Stimulated activated CD8-positive, alpha-beta memory T cell treated with anti-CD3 and anti-CD28 coated beads, Interleukin-12 subunit alpha, Interleukin-12 subunit beta, amount 100 ng/mL, for 24 hours (primary cell): ENCODE data around the gene POLR3H.

Experiments used
- DNase-seq: peaks from one replicate; pipeline ENCODE4 v3.0.0-alpha.2; 2020; ENCODE audit errors: extremely low read depth

The POLR3H gene

DNA sequence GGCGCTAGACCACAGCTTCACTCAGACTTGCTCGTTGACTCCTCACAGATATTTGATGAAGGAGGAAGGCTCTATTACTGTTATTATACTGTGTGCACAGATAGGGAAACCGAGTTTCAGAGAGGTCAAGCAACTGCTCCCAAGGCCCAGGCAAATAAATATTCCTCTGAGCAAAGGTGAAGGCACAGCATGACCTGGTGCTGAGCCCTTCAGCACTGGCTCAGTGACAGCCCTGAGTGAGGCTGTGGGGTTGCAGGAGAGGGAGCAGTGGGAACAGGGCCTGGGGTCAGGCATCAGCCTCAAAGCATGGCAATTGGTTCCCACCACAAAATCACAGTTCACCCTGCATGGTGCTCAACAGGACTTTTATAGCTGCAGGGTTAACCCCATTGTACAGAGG is 7.1 kb downstream of the POLR3H start:
- no peak for DNase-seq

DNA sequence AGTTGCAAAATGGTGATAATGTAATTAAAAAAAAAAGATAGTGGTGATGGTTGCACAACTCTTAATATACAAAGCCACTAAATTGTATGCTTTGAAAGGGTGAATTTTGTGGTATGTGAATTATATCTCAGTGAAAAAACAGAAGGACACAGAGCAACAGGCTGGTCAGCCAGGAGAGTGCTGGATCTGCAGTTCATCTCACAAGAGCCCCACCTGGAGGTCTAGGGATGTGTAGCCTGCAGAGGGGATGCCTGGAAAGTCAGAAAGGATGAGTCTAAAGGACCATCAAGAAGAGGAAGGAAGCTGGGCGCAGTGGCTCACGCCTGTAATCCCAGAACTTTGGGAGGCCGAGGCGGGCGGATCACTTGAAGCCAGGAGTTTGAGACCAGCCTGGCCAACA is 9.0 kb downstream of the POLR3H start:
- DNase-seq: no peak

DNA sequence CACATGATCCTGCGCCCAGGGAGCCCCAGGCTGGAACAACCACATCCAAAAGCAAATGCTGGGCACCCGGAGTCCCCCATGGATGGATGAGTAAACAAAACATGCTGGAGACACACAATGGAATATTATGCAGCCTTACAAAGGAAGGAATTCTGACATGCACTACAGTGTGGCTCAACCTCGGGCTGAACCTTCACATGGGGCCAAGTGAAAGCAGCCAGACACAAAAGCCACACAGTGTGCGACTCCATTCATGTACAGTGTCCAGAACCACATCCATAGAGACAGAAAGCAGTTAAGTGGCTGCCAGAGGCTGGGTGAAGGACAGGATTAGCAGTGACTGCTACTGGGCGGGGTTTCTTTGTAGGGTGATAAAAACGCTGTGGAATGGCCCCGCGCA is 10.1 kb downstream of the POLR3H start:
- no peak for DNase-seq

DNA sequence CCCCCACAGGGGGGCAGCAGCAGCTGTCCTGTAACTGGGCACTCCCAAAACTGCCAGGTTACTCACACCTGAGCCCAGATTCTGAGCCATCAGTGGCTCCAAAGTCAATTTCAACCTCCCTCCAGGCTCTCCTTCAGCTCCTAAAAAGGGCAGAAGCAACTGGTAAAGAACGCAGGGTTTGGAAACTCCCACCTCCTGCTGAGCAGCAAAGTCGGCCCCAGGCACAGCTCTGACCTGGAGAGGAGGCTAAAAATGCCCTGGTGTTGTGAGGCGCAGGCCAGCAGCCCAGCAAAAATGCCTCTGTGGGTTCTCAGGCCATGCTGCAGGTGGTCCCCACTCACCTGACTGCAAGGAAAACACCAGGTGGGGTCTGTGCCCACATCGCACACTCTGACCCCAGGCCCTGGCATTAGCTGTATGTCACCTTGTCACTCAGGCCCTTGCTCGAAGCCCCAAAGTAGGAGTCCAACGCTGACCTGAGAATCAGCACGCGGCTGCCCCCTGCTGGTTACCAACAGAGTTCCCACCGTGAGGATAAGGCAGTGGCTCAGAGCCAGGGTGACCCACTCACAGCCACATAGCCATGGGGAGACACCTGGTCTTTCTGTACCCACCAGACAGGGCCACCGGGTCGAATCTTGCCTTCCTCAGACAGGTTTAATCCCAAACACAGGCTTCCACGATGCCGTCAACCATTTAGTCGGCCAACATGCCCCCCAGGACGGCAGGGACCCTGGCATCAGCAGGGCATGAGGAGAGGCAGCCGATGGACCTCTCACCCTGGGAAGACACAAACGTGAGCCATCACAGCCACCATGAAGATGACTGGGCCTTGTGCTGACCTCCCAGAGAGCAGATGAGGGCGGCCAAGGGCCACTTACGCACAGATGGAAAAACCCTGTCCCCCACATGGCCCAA is 11.1 kb downstream of the POLR3H start:
- no peak for DNase-seq

DNA sequence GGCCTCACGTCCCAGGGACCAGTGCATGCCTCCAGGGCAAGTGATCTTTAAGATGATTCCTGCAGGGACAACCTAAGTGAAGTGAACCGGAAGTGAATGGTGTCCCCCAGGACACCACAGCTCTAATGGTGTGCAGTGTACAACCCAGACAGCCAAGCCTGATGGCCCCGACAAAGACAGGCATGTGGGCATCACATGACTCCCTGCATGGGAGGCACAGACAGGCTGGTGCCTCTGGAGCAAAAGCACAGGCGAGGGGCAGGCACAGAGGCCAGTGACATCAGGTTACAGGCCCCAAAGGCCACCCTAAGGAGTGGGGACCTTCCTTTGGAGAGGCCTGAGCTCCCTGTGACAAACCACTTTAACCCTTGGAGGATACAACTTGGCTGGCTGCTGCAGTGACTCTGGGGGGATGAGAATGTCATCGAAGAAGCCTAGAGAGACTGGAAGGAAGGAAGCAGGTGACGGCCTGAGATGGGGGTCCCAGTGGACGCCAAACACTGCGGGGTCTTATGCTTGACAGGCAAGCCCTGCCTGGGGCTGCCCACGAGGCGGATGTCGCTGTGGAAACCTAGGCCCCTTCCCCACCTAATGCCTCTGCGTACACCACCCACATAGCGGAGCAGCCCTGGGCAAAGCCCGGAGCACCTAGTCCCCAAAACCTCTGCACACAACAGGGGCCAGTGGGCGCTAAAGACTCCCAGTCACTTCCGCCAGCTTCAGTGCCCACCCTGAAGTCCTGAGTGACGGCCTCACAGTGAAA is 12.4 kb downstream of the POLR3H start:
- no peak for DNase-seq

DNA sequence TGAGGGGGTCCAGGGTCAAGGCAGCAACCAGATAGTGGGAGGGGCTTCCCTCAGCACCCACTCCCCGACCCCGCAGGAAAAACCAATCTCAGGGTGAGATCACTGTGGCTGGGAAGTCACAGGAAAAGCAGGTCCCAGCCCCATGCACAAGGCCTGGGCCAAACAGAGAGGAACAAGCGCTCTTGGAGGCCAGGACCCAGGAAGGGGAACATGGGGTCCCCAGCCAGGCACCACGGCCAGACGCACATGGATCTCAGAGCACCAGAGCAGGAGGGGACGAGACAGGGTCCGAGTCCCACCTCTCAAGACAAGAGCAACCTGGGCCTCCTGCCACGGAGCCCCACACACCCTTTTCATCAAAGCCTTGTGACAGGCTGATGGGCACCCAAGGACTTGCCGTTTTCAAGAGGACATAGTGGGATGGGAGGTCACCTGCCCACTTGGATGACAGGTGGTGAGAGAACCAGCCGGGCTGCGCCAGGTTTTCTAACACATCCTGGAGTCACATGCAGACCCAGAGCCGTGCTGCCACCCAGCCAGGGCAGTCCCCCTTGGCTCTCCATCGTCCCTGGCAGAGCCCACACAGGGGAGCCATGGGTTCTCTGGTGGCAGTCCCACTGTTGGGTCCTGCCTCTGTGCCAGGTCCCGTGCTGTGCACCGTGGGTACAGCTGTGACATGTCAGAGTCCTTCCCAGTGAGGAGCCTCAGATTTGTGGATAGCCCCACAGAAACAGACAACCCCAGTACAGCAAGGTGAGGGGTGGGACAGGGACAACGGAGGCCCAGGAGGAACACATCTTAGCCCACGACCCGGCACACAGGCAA is 13.2 kb downstream of the POLR3H start:
- no peak for DNase-seq

DNA sequence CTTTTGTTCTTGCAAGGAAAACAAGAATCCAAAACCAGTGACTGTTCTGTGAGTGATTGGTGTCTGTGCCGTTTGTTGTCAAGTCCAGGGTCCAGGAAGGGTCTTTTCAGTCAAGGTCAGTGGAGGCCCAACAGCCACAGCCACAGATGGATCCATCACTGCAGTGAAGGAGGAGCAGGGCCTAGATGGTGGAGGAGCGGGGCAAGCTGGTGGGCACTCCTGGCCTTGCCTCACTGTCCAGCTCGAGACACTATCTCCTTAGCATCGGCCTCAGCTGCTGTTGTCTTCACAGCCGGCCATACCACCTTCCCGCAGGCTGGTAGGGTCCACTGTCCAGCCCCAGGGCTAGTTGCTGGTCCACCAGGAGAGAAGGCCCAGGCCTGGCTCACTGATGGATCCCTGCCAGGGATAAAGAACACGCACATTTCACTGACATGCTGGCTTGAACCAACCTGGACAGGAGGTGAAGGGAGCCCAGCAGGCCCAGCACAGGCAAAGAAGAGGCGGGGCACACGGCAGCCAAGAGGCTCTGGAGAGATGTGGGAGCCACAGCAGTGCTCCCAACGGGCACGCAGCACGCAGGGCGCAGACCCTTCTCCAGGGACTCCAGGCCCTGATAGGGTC is 15.2 kb downstream of the POLR3H start:
- DNase-seq: no peak

DNA sequence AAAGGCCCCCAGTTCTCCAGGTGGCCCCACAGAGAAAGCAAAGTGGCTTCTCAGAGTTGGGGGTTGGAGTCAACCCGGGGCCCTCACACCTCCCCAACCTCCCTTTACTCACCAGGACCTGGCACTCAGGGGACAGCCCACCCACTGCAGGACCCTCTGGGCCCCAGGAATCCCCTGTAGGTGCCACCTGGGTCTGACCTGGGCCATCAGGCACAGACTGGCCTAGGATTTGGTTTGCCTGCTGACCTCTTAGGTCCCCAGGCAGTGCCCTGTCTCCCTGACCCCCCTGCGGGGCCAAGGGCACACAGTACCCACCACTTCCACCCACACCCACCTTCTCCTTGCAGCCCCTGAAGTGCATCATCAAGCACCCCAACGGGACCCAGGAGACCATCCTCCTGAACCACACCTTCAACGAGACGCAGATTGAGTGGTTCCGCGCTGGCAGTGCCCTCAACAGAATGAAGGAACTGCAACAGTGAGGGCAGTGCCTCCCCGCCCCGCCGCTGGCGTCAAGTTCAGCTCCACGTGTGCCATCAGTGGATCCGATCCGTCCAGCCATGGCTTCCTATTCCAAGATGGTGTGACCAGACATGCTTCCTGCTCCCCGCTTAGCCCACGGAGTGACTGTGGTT is 16.0 kb downstream of the POLR3H start:
- no peak for DNase-seq

DNA sequence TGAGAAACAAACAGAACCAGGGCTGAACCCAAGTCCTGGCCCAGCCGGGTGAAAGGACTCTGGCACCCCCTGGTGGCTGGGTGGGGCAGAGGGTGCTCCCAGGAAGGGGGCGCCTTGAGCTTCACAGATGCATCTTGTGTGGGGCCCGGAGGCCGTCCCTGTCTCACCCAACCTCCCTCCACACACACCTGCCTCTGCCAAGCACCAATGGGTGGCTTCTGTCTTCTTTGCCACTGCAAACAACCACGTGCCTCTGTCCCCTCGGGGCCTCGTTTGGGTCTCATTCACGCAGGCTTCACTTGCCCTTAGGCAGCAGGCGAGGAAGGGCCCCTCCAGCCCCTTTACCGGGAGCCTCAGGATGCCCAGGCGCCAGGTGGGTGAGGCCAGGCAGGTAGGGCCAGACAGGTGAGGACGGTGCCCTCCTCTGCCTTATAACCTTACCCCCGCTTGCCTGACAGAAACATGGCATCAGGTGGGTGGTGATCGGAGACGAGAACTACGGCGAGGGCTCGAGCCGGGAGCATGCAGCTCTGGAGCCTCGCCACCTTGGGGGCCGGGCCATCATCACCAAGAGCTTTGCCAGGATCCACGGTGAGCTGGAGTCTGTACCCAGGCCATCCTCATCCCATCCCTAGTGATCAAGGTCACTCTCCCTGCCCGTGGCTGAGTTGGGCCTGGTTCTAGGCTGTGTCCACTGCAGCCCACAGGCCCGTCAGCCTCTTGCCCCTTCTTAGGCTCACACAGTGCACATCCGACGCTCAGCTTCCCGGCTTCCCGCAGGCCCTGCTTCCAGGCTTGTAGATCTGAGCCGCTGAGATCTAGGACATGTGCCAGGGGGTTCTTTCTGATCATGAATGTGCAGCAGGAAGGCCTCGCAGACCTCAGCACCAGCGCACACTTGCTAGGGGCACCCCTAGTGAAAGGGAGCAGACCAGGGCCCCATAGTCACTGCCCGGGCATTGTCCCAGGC is 17.2 kb downstream of the POLR3H start:
- peak; percentile 34 for DNase-seq

DNA sequence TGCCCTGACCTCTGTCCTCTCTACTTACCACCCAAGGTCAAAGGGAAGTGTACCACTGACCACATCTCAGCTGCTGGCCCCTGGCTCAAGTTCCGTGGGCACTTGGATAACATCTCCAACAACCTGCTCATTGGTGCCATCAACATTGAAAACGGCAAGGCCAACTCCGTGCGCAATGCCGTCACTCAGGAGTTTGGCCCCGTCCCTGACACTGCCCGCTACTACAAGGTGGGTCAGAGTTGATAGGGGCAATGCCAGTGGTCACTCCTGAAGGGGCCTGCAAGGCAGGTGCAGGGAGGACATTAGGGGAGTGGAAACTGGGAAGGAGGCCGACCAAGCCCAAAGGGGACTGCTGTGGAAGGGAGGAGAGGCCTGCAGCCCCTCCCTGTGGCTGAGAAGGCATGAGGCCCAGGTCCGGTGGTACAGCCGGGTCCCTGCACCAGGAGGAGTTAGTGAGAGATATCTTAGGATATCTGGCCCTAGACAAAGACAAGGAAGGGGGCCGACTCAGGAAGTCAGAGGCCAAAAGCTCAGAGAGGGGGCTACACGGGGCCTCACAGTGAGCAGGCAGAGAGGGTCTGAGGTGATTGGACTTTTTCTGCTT is 17.9 kb downstream of the POLR3H start:
- no peak for DNase-seq

DNA sequence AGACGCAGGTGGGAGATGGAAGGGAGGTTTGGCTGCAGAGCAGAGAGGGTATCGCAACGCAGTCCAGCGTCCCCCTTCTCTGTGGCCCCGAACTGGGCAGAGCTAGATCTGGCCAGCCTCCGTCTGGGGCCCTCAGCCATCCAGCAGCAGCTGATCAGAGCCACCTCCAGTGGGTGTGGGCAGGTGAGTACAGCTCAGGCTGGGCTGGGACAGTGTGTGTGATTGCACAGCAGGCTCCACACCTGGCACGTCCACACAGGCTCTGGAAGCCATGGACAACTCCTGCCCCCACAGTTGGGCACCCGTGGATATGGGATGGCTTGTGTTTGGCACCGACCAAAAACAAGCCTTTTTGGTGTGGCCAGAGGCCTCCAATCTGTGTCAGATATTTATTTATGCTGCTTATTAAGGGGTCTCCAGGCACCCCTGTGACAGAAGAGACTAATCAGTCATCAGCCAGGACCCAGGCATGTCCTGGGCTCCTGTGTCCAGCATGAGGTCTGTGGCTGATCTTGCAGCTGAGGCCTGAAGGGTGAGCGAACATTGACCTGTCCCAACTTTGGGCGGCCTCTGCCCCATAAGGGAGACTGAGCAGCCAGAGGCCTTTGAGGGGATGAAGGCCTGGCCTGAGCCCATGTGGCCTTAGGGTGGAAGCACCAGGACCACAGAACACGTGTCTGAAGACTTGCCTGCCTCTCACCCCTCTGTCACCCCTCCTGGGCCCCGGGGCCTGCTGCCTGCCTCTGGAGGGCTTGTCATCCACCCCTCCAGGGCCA is 18.6 kb downstream of the POLR3H start:
- DNase-seq: no peak

GRCh38 chr22:41524809-41525449 is 19.3 kb downstream of the POLR3H start:
- no peak for DNase-seq

GRCh38 chr22:41524251-41524661 is 20.0 kb downstream of the POLR3H start:
- no peak for DNase-seq

GRCh38 chr22:41523464-41524221 is 20.6 kb downstream of the POLR3H start:
- DNase-seq: no peak

GRCh38 chr22:41522813-41523212 is 21.5 kb downstream of the POLR3H start:
- no peak for DNase-seq

GRCh38 chr22:41521126-41521525 is 23.1 kb downstream of the POLR3H start:
- no peak for DNase-seq

GRCh38 chr22:41518048-41518347 is 26.3 kb downstream of the POLR3H start:
- DNase-seq: no peak
